Testis (tissue), 3 donors: ENCODE measurements around the gene PLCB1. TPM values are rescaled to one million over a fixed set of nuclear protein-coding genes. Genes with fewer than 3 reads are reported as not detected.

Experiments
- DNase-seq: peaks from one replicate; pipeline ENCODE4 v3.0.0-alpha.2; 2019
- H3K27ac ChIP-seq, 2 donors: fragments of 200-600 bp; sonication (generic); one replicate each; pipeline ENCODE4 v1.5.1; 2019
- H3K27me3 ChIP-seq: fragments of 200-600 bp; sonication (generic); one replicate; pipeline ENCODE4 v1.5.1; 2019
- H3K36me3 ChIP-seq: fragments of 200-600 bp; sonication (generic); one replicate; pipeline ENCODE4 v1.5.1; 2017; ENCODE audit warnings: low read depth; ENCODE audit errors: missing control alignments
- H3K4me1 ChIP-seq: fragments of 200-600 bp; sonication (generic); one replicate; pipeline ENCODE4 v1.5.1; 2019
- H3K4me3 ChIP-seq, 2 donors: fragments of 200-600 bp; sonication (generic); one replicate each; pipeline ENCODE4 v1.5.1; 2017 to 2019
- H3K9me3 ChIP-seq: fragments of 200-600 bp; sonication (generic); one replicate; pipeline ENCODE4 v1.5.1; 2017
- POLR2A ChIP-seq: fragments of 450-650 bp; IDR thresholded peaks from one replicate; pipeline ENCODE4 v1.6.1; 2017; ENCODE audit warnings: antibody characterized with exemption, mild to moderate bottlenecking, moderate library complexity
- WGBS, 2 donors: methylation state at CpG; one replicate each; pipeline ENCODE4 v1.1.5; 2018; 5-methylcytosine and 5-hydroxymethylcytosine counted together
- intact Hi-C: fragments of 100-400 bp; cut with DNase I; formaldehyde crosslinking; loops from one replicate; pipeline ENCODE4 v1.15.1; 2023; ENCODE audit warnings: low total_unique reads
- polyA plus RNA-seq: library from polyadenylated mRNA; stranded (reverse); fragments of 350-450 nt; fragmentation: Illumina TruSeq; extraction: RNeasy Lipid Tissue Mini Kit (QIAGEN cat#74804); gene quantifications from one replicate; pipeline ENCODE4 v1.2.3, GENCODE V29; 2014; ENCODE audit warnings: low read depth, low replicate concordance; ENCODE audit not compliant: insufficient read depth
- total RNA-seq, 2 donors: library from RNA; depleted of rRNA; stranded (reverse); fragments of >200 nt; gene quantifications; one replicate each; pipeline ENCODE4 v1.2.3, GENCODE V29; 2016
- TF ChIP-seq, protein P1 (sequence below), 3 experiments: fragments of 450-650 bp in 2 of 3; fragments of 200-600 bp in 1 of 3; sonication (generic) in 1 of 3; IDR thresholded peaks; one replicate each; pipeline ENCODE4 v1.5.1; 2016 to 2019; ENCODE audit warnings: antibody characterized with exemption in 3 of 3, mild to moderate bottlenecking in 2 of 3, moderate library complexity in 1 of 3

Gene PLCB1
- total and polyA plus RNA-seq, 3 donors from 2014 or later = 3.1 to 9.8 (median 8.2) TPM

- no peak for DNase-seq
- no peak overlapping the region for H3K27ac ChIP-seq
- H3K4me3 ChIP-seq = no peak overlapping the region
- no peaks in the 10 kb centered on the region for H3K36me3 ChIP-seq
- no peaks in the 10 kb centered on the region for H3K27me3 ChIP-seq
- TF ChIP-seq POLR2A = no peak
- TF ChIP-seq, protein P1, sequence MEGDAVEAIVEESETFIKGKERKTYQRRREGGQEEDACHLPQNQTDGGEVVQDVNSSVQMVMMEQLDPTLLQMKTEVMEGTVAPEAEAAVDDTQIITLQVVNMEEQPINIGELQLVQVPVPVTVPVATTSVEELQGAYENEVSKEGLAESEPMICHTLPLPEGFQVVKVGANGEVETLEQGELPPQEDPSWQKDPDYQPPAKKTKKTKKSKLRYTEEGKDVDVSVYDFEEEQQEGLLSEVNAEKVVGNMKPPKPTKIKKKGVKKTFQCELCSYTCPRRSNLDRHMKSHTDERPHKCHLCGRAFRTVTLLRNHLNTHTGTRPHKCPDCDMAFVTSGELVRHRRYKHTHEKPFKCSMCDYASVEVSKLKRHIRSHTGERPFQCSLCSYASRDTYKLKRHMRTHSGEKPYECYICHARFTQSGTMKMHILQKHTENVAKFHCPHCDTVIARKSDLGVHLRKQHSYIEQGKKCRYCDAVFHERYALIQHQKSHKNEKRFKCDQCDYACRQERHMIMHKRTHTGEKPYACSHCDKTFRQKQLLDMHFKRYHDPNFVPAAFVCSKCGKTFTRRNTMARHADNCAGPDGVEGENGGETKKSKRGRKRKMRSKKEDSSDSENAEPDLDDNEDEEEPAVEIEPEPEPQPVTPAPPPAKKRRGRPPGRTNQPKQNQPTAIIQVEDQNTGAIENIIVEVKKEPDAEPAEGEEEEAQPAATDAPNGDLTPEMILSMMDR (IDR thresholded peaks at IDR 0.05) = no peak
- no peaks in the 10 kb centered on the region for H3K9me3 ChIP-seq
- no peaks in the 10 kb centered on the region for H3K4me1 ChIP-seq
- intact Hi-C loops = no loop called here
These were observed 233.6 kb downstream of the PLCB1 start for GRCh38 chr20:8365634-8366033.

DNA sequence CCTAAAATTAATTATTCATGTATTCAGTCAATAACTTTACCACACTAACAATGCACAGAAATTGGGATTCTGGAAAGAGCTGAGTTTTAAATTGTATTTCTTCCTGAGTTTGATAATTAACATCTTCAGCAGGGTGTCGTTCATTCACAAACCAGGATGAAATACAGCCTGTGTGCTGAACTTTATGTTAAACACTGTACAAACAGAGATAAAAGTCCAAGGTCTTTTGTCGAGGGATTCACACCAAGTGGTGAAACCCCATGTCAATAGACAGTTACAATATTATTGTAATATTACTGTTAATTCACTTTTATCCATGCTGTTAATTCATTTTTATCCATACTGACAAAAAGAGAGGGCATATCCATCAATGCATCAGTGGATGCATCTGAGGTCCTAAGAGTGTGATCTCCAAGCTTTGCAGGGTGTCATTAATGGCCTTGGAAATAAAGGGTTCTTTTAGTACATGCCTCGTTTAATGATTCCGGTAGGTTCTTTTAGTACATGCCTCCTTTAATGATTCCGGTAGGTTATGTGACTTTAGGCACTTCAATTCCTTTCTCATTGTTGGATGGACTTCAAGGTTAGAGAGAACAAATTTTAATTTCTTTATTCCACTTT, 234.3 kb downstream of the PLCB1 start:
- Histone ChIP-seq H3K9me3 (no peaks in the 10 kb centered on the region), H3K27me3 (no peaks in the 10 kb centered on the region), H3K4me3 (no peak overlapping the region), H3K4me1 (no peaks in the 10 kb centered on the region), H3K27ac (no peak overlapping the region), H3K36me3 (no peaks in the 10 kb centered on the region)
- WGBS, 2 donors = 59 to 66% methylated on average over 5 of the region's 5 CpGs
- TF ChIP-seq, protein P1 (IDR thresholded peaks at IDR 0.05) = no peak
- TF ChIP-seq POLR2A = no peak
- intact Hi-C loops = no loop called here
- no peak for DNase-seq

GRCh38 chr20:8367689-8368088, 235.6 kb downstream of the PLCB1 start:
- Histone ChIP-seq H3K36me3 (no peaks in the 10 kb centered on the region), H3K27me3 (no peaks in the 10 kb centered on the region), H3K4me1 (no peaks in the 10 kb centered on the region), H3K27ac (no peak overlapping the region), H3K9me3 (no peaks in the 10 kb centered on the region), H3K4me3 (no peak overlapping the region)
- WGBS, 2 donors = 82 to 90% methylated on average over 7 of the region's 7 CpGs
- intact Hi-C loops = no loop called here
- TF ChIP-seq, protein P1 (IDR thresholded peaks at IDR 0.05) = no peak
- no peak for TF ChIP-seq POLR2A
- DNase-seq = no peak

GRCh38 chr20:8368670-8369069, 236.6 kb downstream of the PLCB1 start:
- Histone ChIP-seq H3K4me1 (no peaks in the 10 kb centered on the region), H3K36me3 (no peaks in the 10 kb centered on the region), H3K27me3 (no peaks in the 10 kb centered on the region), H3K9me3 (no peaks in the 10 kb centered on the region), H3K27ac (no peak overlapping the region), H3K4me3 (no peak overlapping the region)
- intact Hi-C loops = no loop called here
- no peak for DNase-seq
- no peak for TF ChIP-seq POLR2A
- TF ChIP-seq, protein P1 (IDR thresholded peaks at IDR 0.05) = no peak
- WGBS, 2 donors = 88% methylated on average over 3 of the region's 3 CpGs

DNA sequence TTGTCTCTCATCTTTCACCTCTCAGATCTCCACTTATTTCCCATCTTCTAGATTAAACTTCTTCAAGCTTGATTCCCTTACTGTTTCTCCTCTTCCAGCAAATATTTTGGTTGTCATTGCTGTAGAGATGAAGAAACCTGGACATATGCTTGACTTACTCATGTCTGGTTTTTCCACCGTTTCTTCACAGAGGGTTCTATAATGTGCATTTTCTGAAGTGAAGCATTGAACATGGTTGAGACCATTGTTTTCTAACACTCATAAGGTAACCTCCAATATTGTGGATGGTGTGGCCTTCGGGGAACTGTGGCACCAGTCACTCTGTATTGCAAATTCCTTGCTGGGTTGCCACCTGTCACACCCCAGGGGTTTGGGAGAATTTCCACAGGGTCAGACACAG, 237.2 kb downstream of the PLCB1 start:
- no peaks in the 10 kb centered on the region for H3K27me3 ChIP-seq
- TF ChIP-seq POLR2A = no peak
- TF ChIP-seq, protein P1 (IDR thresholded peaks at IDR 0.05) = no peak
- intact Hi-C loops = no loop called here
- DNase-seq = no peak
- no peaks in the 10 kb centered on the region for H3K36me3 ChIP-seq
- 94 to 100% methylated on average over 2 of the region's 2 CpGs for WGBS, 2 donors
- no peak overlapping the region for H3K4me3 ChIP-seq
- no peaks in the 10 kb centered on the region for H3K9me3 ChIP-seq
- no peaks in the 10 kb centered on the region for H3K4me1 ChIP-seq
- H3K27ac ChIP-seq = no peak overlapping the region
